NCI-H2081 (cell line): ENCODE measurements around the gene NPLOC4.
"Not testable (repeated sequence)": the region's sequence is repeated elsewhere in the genome, so short reads cannot be mapped to it uniquely, and the experiment has no call there.

Source experiments
- DNase-seq, 2 experiments: peaks; one replicate each; lab custom pipeline; 2025; lab: John Stamatoyannopoulos, UW

The NPLOC4 gene

DNA sequence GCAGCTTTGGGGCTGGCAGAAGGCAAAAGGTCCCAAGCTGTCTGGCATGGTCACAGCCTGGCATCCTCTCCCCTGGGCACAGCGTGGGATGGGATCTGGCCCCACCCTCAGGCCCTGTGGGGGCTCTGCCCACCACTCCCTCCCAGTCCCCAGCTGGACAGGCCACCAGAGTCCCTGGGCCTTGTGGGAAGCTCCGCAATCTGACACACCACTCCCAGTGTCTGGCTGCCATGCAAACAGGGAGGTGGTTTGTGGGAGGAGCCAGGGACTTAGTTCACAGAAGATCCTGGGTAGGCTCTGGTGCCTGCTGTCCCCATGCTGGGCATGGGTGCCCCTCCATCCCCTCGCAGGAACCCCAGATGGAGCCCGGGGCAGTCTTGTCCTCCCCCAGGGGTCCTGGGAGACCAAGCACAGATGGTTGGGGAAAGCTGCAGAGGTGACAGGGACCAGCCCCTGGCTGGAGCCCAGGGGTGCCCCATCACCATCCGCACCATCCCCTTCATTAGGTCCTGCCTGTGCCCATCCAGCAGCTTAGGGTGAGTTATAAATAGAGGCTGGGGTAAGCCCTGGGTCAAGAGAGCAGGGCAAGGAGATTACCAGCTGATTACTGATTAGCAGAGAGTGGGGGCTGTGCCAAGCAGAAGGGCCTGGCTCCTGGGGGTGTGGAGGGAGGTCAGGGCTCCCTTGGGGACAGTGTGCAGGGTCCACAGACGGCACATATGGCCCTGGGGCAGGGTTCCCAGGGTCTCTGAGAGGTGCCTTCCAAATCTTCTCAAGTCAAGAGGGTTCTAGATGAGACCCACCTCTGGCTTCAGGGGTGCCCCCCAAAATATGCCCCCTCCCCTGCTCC, 102.5 kb downstream of the NPLOC4 start:
- no peak for DNase-seq

GRCh38 chr17:81533339-81534141, 103.4 kb downstream of the NPLOC4 start:
- no peak for DNase-seq

DNA sequence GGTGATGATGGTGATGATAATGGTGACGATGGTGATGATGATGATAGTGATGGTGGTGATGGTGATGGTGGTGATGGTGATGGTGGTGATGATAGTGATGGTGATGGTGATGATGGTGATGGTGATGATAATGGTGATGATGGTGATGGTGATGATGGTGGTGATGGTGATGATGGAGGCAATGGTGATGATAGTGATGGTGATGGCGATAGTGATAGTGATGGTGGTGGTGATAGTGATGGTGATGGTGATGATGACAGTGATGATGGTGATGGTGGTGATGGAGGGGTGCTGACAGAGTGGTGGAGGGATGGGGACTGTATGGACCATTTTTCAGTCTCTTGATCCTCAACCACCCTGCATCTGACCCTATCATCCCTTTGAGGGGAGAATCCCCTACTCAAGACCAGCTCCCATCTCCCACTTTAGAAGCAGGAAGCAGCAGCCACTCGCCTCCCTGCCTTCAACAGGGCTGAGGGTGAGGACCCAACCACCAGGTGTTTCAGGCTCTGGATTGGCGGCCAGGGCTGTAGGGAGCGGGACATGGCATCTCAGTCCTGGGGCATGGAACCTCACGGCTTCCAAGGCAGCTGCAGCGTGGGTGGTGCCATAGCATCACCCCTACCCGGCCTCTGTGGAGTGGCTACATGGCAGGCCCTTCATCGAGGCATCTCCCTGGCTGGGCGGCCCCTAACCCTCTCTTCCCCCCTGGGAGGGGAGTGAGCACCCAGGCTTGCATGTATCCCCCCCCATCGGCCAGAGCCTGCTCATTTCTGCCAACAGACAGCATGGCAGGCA, 104.2 kb downstream of the NPLOC4 start:
- no peak for DNase-seq

DNA sequence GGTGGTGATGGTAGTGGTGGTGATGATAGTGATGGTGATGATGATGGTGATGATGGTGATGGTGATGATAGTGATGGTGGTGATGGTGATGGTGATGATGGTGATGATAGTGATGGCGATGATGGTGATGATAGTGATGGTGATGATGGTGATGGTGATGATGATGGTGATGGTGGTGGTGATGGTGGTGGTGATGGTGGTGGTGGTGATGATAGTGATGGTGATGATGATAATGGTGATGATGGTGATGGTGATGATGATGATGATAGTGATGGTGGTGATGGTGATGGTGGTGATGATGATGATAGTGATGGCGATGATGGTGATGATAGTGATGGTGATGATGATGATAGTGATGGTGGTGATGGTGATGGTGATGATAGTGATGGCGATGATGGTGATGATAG, 104.9 kb downstream of the NPLOC4 start:
- not testable (repeated sequence) for DNase-seq

DNA sequence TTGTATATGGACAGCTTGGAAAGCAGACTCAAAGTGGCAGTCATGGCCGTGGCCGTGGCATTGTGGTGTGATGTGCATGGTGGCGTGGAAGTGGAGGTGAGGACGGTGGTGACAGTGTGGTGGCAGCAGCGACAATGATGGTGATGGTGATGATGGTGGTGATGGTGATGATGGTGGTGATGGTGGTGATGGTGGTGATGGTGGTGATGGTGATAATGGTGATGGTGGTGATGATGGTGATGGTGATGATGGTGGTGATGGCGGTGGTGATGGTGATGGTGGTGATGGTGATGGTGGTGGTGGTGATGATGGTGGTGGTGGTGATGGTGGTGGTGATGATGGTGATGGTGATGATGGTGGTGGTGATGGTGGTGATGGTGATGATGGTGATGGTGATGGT, 105.9 kb downstream of the NPLOC4 start:
- not testable (repeated sequence) for DNase-seq

DNA sequence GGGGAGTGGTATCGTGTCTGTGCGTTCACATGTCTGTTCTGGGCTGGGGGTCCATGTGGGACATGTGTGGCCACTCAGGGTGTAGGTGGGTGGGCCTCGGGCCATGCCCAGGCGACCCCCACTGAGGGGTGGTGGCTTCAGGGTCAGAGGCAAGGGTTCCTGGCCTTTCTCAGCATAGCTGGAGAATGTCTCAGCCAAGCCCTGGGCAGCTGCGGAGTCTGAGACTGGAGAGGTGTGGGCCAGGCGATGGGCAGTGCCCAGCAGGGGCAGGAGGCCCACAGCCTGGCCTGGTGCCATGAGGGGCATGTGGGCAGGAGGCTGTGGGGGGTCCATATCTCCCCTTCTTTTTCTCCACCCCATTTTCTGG, 107.5 kb downstream of the NPLOC4 start:
- DNase-seq = no peak

DNA sequence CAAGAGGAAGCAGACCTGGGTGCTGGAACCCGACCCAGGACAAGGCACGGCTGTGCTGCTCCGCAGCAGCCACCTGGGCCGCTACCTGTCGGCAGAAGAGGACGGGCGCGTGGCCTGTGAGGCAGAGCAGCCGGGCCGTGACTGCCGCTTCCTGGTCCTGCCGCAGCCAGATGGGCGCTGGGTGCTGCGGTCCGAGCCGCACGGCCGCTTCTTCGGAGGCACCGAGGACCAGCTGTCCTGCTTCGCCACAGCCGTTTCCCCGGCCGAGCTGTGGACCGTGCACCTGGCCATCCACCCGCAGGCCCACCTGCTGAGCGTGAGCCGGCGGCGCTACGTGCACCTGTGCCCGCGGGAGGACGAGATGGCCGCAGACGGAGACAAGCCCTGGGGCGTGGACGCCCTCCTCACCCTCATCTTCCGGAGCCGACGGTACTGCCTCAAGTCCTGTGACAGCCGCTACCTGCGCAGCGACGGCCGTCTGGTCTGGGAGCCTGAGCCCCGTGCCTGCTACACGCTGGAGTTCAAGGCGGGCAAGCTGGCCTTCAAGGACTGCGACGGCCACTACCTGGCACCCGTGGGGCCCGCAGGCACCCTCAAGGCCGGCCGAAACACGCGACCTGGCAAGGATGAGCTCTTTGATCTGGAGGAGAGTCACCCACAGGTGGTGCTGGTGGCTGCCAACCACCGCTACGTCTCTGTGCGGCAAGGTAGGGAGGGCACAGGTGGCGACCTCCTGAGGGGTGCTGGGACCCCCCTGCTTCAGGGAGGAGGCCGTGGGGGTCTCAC, 108.1 kb downstream of the NPLOC4 start:
- DNase-seq = no peak

GRCh38 chr17:81528384-81528650, 108.6 kb downstream of the NPLOC4 start:
- no peak for DNase-seq

DNA sequence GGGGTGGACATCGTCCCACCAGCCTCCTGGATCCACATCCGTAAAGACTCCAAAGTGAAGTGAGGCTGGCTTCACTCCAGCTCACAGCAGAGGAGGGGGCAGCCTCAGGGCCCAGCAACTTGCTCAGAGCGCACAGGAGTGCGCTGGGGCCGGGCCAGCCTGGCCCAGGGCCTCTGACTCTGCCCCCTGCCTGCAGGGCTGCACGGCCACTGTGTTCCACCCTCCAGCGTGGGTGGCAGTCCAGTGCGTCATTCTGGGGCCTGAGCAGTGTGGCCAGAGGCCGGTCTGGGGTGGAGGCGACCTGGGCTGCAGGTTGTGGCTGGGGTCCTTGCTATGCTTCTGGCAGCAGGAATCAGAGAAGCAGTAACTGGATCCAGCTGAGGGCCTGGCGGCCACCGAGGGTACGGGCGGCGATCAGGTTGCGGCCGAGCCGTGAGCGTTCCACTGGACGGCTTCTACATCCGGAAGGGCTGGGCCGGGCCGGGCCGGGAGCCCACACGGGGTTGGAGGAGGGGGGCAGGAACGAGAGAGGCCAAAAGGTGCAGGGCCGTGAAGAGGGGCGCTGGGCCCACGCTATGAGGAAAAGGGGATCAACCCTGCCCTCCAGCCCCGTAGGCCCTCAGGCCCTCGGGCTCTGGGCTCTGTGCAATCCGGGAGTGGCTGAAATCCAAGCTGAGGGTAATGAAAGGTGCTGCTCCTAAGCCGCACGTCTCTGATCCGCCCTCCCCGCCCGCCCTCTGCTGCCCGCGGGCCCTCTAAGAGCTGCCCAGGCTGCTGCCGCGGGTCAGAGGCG, 109.1 kb downstream of the NPLOC4 start, which contains the start of gene FSCN2:
Gene FSCN2, plus strand, starts transcription at position 787 of the 793 bp plus-strand sequence. CDS start 155 bp downstream, outside the sequence.
- DNase-seq = no peak

- no peak for DNase-seq
Measured at GRCh38 chr17:81526662-81527571, 110.0 kb downstream of the NPLOC4 start.

- no peak for DNase-seq
Measured at GRCh38 chr17:81524865-81525159, 112.1 kb downstream of the NPLOC4 start.

GRCh38 chr17:81524039-81524864, 112.7 kb downstream of the NPLOC4 start:
- DNase-seq = no peak

DNA sequence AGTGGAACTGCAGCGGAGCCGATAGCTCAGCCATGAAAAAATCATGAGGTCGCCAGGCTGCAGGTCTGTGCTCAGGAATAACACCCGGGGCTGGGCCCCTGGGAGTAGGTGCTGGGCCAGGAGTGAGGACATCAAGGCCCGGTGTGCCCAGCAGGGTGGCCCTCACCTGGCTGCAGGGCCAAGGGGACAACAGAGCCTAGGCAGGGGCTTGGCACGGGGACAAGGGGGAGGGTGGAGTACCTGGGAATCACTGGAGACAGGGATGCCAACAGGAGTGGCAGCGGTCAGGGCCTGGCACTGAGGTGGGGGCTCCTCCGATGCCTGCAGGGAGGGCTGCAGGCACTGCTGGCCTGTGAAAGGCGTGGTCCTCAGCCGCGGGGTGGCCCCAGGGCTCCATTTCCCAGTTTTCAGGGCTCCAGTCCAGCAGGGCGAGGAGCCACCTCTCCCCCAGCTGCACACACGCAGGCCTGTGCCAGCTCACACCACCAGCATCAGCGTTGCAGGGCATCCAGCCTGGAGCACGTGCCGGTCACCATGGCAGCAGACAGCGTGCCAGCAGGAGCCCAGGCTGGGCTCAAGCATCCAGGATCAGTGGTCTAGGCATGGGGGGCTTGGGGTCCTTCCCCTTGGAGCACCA, 113.4 kb downstream of the NPLOC4 start:
- DNase-seq = peak; percentile 66 to 88

DNA sequence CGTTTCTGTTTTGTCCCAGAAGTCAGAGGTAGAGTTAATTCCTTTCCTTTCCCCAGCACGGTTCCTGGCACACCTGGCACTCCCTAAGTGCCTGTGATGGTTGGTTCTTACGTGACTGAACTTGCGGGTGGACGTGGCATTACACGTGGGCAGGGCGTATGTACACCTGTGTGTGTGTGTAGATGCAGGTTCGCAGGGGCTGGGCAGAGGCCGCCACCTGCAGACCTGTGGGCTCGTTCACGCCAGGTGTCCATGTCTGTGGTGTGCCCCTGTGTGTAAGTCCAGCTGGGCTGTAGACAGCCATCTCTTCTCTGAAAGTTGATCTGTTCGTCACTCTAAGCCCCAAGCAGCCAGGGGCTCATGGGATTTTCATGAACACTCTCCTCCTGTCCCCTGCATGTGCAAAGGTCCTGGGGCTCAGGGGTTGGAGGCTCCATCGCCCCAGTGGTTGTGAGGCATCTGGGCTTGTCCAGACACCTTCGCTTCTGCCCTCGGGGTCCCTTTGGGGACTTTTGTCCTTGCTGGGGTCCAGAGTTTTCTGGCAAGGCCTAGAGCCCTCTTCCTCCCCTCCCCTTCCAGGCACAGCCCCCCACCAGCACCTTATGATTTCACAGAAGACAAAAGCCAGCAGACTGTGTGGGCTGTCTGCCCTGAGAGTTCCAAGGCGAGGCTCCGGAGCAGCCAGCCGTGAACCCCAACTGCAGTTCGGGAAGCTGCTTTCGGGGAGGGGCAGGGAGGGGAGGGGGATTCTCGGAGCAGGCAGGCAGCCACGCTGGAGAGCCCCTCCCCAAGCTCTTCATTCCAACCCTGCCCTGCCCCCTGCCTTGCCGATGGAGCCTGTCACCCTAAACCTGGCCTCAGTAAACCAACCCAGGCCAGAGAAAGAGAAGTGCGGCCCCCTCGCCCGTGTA, 114.2 kb downstream of the NPLOC4 start:
- no peak for DNase-seq

DNA sequence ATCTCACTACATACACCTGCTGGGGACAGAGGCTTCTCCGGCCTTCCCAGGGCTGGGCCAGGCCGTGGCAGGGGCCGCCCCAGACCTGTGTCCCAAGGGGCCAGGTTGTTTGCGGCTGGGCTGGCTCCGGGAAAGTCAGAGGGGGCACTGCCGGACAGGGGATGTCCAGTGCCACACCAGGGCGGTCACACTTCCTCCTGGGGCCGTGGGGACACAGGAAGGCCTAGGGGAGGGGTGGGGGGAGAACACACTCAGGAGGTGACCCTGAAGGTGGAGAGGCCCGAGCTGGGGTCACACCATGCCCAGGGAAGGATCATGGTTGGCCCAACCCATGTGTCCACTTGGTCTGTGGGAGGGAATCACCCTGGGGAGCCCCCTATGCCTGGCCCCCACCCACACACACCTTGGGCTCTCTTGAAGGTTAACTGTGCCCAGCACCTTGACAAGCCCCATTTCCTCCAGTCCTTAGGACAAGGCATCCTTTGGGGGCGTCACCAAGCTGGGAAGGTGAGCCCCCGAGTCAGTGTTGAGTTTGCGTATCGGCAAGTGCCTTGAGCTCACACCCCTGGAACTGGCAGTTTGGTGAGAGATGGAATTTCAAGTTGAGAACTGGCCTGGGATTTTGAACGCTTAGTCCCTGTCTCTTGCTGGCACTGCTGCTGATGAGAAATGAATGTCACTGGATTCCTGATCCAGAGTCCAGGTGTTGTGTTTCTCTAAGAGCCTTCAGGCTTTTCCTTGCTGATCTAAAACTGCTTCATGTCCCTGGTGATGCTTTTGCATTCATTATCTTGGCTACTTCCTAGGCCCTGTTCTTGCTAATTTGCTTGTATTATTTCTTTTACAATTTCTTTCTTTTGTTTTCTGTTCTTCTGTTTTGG, 116.7 kb downstream of the NPLOC4 start:
- no peak for DNase-seq

DNA sequence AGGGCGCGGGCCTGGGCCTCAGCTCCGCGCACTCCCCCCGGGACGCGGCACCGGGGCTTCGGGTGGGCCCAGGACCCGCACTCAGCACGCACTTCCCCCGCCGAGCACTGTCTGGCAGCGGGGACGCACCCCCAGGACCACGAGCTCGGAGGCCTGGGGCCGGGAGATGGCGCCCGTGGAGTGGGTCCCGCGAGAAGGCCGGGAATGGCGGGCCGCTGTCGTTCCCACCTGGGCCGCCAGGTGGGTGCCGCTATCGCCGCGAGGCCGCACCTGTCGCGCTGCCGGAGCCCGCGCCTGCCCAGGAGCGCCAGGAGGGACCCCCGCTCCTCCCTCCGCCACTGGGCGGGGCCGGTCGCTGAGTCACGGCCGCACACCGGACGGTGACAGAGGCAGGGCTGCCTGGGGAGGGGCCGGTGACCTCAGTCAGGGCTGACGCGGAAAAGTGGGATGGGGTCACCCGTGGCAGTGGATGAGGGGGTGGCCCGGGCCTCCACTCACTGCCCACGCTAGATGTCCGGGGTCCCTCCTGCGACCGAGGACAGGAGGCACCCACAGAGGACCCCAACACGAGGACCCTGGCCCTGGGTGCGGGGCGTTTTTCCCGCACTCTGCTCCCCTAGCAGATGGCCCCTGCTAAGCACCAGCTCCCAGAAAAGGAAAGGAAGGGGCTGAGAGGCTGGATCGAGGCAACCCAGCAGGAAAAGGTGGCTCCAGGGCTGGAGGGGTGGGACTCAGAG, 117.5 kb downstream of the NPLOC4 start:
- DNase-seq = peak; percentile 69 to 80
